GM06990 (cell line): ENCODE results near the gene CEP76.

Experiments
- DNase-seq: peaks from one replicate; pipeline ENCODE4 v3.0.0-alpha.2; 2011; ENCODE audit not compliant: insufficient read length; ENCODE audit errors: extremely low read depth
- H3K27me3 ChIP-seq: replicated peaks from 2 replicates; pipeline ENCODE4 v1.6.0; 2011; ENCODE audit warnings: low read length; ENCODE audit not compliant: control insufficient read depth, insufficient read depth
- H3K36me3 ChIP-seq: 2 replicates; pipeline ENCODE4 v1.5.1; 2011; ENCODE audit warnings: low read length; ENCODE audit not compliant: control insufficient read depth, insufficient read depth
- H3K4me3 ChIP-seq: replicated peaks from 2 replicates; pipeline ENCODE4 v1.5.1; 2011; ENCODE audit warnings: low read depth, mild to moderate bottlenecking, control low read depth, low read length
- TF ChIP-seq, protein P1 (sequence below): IDR thresholded peaks from 2 replicates; pipeline ENCODE4 v1.5.1; 2011; ENCODE audit warnings: low read length, control low read depth, mild to moderate bottlenecking, inconsistent platforms; ENCODE audit not compliant: insufficient read depth, poor library complexity, severe bottlenecking

CEP76 gene, protein sequence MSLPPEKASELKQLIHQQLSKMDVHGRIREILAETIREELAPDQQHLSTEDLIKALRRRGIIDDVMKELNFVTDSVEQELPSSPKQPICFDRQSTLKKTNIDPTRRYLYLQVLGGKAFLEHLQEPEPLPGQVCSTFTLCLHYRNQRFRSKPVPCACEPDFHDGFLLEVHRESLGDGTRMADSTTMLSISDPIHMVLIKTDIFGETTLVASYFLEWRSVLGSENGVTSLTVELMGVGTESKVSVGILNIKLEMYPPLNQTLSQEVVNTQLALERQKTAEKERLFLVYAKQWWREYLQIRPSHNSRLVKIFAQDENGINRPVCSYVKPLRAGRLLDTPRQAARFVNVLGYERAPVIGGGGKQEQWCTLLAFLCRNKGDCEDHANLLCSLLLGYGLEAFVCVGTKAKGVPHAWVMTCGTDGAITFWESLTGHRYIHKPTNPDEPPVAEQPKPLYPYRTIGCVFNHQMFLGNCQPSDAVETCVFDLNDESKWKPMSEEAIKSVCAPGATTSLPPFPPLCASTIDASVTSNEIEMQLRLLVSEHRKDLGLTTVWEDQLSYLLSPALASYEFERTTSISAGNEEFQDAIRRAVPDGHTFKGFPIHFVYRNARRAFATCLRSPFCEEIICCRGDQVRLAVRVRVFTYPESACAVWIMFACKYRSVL

DNA sequence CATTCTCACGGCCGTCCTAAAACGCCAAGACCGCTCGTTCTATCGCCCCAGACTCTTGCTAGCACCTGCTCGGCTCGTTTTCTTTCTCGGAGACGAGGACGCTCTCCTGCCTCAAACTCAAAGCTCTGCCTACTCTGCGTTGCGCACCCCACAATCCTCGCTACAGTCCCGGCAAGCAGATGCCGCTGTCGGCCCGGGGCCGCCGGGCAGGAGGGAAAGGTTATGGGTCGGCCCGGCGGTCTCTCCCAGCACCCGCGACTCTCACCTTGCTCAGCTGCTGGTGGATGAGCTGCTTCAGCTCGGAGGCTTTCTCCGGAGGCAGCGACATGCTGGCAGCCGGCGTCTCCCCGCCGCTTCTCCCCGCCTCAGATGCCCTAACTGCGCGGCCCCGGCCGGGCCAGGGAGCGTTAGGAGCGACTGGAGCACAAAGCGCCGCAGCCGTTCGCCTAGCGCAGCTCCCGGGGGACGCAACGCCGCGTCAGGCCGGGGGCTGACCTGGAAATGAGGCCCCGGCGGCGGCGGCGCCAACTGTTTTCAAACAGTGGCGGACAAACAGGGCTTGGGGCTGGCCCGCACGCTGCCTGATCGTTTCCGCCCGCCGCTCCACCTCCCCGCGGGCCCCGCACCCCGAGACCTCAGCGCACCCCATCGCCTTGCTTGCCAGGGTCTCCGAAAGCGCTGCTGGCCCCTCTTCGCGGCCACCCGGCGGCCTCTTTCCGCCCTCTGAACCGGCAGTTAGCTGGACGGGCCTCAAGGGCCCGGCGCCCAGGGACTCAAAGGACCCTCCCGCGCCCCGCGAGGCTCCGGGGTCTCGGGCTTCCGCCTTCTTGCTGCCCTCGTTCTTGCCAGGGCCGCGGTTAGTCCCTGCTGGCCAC is at the start of gene CEP76, which contains the start of gene PSMG2:
TSS of gene CEP76 (minus strand) at position 503 of the 875 bp plus-strand sequence. CDS start at position 328, 175 bp downstream.
TSS of gene PSMG2 (plus strand) at position 822 of the 875 bp plus-strand sequence. CDS start 66 bp downstream, outside the sequence.
- Histone ChIP-seq H3K4me3 (peak within 1 kb of the TSS; percentile 79), H3K27me3 (no peaks in the 10 kb centered on the region), H3K36me3 (peaks cover 1% of the 10 kb centered on the region; the same call in 1 of the 2 replicates)
- TF ChIP-seq, protein P1, sequence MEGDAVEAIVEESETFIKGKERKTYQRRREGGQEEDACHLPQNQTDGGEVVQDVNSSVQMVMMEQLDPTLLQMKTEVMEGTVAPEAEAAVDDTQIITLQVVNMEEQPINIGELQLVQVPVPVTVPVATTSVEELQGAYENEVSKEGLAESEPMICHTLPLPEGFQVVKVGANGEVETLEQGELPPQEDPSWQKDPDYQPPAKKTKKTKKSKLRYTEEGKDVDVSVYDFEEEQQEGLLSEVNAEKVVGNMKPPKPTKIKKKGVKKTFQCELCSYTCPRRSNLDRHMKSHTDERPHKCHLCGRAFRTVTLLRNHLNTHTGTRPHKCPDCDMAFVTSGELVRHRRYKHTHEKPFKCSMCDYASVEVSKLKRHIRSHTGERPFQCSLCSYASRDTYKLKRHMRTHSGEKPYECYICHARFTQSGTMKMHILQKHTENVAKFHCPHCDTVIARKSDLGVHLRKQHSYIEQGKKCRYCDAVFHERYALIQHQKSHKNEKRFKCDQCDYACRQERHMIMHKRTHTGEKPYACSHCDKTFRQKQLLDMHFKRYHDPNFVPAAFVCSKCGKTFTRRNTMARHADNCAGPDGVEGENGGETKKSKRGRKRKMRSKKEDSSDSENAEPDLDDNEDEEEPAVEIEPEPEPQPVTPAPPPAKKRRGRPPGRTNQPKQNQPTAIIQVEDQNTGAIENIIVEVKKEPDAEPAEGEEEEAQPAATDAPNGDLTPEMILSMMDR = peak; percentile 2
- peak; percentile 93 for DNase-seq

DNA sequence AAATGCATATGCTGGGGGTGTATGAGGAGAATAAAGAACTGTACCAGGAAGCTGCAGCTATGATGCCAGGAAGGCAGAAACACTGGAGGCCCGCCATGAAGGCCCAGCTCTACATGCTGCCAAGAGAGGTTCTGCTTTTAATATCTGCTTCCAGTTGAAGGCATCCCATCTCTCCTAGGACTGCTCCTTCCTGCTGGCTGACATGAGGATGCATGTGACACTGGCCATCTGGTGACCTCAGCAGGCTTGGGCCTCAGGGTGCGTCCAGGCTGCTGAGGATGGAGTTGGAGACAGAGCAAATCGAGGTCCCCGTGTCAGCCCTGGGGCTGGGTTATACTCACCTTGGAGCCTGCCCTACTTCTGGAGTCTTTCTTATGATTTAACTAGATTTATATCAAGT is 49.4 kb upstream of the CEP76 start:
- Histone ChIP-seq H3K36me3 (no peaks in the 10 kb centered on the region), H3K4me3 (no peak overlapping the region), H3K27me3 (no peaks in the 10 kb centered on the region)
- DNase-seq = no peak
- TF ChIP-seq, protein P1 = no peak

DNA sequence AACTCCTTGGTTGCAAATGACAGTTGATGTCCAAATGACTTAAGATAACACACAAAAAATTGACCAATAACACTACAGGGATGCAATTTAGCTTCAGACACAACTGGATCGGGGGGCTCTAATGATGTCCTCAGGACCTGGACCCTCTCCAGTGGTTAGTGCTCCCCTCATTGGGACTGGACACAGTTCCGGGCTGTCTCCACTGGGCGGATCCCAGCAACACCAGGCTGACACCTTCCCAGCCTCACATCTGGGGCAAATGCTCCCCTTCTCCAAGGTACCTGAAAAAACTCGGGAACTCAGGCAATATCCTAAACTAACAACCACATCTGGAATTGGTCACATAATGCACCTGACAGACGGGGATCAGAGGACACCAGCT is 49.0 kb upstream of the CEP76 start:
- TF ChIP-seq, protein P1 = no peak
- no peaks in the 10 kb centered on the region for H3K27me3 ChIP-seq

DNA sequence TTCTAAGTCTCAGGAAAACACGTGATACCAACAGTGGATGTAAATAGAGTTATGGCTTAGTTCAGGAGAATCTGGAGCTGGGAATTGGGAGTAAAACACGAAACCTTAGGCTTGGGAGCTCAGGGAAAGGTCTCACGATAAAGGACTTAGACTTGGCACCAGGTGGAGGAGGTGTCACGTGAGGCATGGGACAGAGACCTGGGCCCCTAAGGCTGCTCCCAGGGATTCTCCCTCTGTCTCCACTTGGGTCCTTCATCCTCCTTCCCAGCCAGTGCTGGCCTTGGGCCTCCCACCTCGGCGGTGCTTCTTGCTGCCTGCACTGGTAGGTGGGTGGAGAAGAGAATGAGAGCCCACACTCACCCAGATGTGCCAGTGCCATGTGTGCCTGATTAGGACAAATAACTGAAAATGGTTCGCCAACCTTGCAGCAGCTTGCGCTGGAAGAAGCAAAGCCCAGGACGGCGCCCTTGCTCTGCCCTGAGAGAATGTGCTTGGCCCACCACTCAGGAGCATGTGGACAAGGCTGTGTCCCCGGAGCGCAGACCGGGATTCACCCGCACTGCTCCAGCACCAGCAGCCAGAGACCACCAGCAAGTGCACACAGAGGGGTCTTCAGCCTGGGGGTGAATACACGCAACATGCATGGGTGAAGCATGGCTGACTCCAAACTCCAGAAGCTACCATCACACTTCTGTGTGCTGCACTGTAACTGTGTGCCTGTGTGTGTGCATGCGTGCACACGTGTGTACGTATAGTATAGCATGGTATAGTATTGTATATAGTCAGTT is 48.4 kb upstream of the CEP76 start:
- no peak overlapping the region for H3K4me3 ChIP-seq
- H3K36me3 ChIP-seq = no peaks in the 10 kb centered on the region
- TF ChIP-seq, protein P1 = no peak
- no peak for DNase-seq
- H3K27me3 ChIP-seq = no peaks in the 10 kb centered on the region

More for the DNA sequence above, 49.0 kb upstream of the CEP76 start:
- Histone ChIP-seq H3K36me3 (no peaks in the 10 kb centered on the region), H3K4me3 (no peak overlapping the region)
- DNase-seq = no peak
